H1 (cell line): ENCODE data around the gene SPINK7. TPM values are rescaled to one million over a fixed set of nuclear protein-coding genes. Genes with fewer than 3 reads are reported as not detected.

ENCODE experiments used
- CHD1 ChIP-seq: IDR thresholded peaks from 2 replicates; pipeline ENCODE4 v1.6.1; 2012; ENCODE audit warnings: low read depth, low read length, improper control_type of control experiment
- CHD2 ChIP-seq: IDR thresholded peaks from 2 replicates; pipeline ENCODE4 v1.6.1; 2012; ENCODE audit warnings: low read length, improper control_type of control experiment
- NRF1 ChIP-seq: IDR thresholded peaks from 2 replicates; pipeline ENCODE4 v1.6.1; 2011; ENCODE audit warnings: mild to moderate bottlenecking, low read depth, low read length, improper control_type of control experiment
- RAD21 ChIP-seq, 2 experiments: IDR thresholded peaks in 1 of 2; conservative IDR thresholded peaks in 1 of 2; 2 replicates each; pipeline ENCODE4 v1.6.1; 2011; ENCODE audit warnings: low read depth in 2 of 2, low read length in 2 of 2, improper control_type of control experiment in 1 of 2, inconsistent platforms in 1 of 2, mild to moderate bottlenecking in 1 of 2, moderate library complexity in 1 of 2
- RFX5 ChIP-seq: IDR thresholded peaks from 2 replicates; pipeline ENCODE4 v1.6.1; 2011; ENCODE audit warnings: low read depth, low read length, improper control_type of control experiment, borderline replicate concordance
- SIRT6 ChIP-seq: IDR thresholded peaks from one replicate; pipeline ENCODE4 v1.7.1; 2012; ENCODE audit warnings: low read length, inconsistent platforms
- SP1 ChIP-seq: IDR thresholded peaks from 2 replicates; pipeline ENCODE4 v1.6.1; 2011; ENCODE audit warnings: low read depth, low read length
- polyA plus RNA-seq, 7 experiments: library from polyadenylated mRNA; depleted of rRNA in 3 of 7; stranded (reverse) in 5 of 7; unstranded in 2 of 7; fragments of >200 nt in 5 of 7; fragments of 200-250 nt in 2 of 7; gene quantifications; 1 replicate in 5 of 7; 2 replicates in 1 of 7; 4 replicates in 1 of 7; pipeline versions ENCODE4 v1.2.1 to v1.2.3, GENCODE V29; 2011 to 2013; ENCODE audit warnings: missing spikeins in 2 of 7, mixed read lengths in 2 of 7
- total RNA-seq: library from RNA; stranded (reverse); fragmentation: NEBNext Ultra II Directional; extraction: Animal tissue kit (Norgen Biotek cat#: 25700); gene quantifications from 2 replicates; pipeline ENCODE4 v1.2.1, GENCODE V29; 2021

The SPINK7 gene
- total and polyA plus RNA-seq, 2 of the 8 experiments (the other 6 are each of a cell fraction or from before 2014, with no cell fraction given) = not detected

GRCh38 chr5:148352696-148353095 lies 40.5 kb downstream of the SPINK7 start (continued):
- TF ChIP-seq CHD2 (no peak), RFX5 (no peak), SIRT6 (no peak), RAD21 (IDR thresholded peaks at IDR 0.05 in 1 of 2, conservative IDR thresholded peaks at IDR 0.05 in 1 of 2; ENCODE audit: low read depth in 2 of 2, low read length in 2 of 2) (no peak), SP1 (no peak), NRF1 (no peak), CHD1 (no peak)
